ENCODE data around the gene SLC4A5.

Gene SLC4A5, protein sequence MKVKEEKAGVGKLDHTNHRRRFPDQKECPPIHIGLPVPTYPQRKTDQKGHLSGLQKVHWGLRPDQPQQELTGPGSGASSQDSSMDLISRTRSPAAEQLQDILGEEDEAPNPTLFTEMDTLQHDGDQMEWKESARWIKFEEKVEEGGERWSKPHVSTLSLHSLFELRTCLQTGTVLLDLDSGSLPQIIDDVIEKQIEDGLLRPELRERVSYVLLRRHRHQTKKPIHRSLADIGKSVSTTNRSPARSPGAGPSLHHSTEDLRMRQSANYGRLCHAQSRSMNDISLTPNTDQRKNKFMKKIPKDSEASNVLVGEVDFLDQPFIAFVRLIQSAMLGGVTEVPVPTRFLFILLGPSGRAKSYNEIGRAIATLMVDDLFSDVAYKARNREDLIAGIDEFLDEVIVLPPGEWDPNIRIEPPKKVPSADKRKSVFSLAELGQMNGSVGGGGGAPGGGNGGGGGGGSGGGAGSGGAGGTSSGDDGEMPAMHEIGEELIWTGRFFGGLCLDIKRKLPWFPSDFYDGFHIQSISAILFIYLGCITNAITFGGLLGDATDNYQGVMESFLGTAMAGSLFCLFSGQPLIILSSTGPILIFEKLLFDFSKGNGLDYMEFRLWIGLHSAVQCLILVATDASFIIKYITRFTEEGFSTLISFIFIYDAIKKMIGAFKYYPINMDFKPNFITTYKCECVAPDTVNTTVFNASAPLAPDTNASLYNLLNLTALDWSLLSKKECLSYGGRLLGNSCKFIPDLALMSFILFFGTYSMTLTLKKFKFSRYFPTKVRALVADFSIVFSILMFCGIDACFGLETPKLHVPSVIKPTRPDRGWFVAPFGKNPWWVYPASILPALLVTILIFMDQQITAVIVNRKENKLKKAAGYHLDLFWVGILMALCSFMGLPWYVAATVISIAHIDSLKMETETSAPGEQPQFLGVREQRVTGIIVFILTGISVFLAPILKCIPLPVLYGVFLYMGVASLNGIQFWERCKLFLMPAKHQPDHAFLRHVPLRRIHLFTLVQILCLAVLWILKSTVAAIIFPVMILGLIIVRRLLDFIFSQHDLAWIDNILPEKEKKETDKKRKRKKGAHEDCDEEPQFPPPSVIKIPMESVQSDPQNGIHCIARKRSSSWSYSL

GRCh38 chr2:74343316-74343715 is at the start of gene SLC4A5:
Gene SLC4A5, minus strand, starts transcription at chr2:74343416. Its CDS starts 28,393 bp downstream, at chr2:74315023.
- no peak for DNase-seq

GRCh38 chr2:74392449-74392743 is 49.2 kb upstream of the SLC4A5 start:
- DNase-seq: no peak

DNA sequence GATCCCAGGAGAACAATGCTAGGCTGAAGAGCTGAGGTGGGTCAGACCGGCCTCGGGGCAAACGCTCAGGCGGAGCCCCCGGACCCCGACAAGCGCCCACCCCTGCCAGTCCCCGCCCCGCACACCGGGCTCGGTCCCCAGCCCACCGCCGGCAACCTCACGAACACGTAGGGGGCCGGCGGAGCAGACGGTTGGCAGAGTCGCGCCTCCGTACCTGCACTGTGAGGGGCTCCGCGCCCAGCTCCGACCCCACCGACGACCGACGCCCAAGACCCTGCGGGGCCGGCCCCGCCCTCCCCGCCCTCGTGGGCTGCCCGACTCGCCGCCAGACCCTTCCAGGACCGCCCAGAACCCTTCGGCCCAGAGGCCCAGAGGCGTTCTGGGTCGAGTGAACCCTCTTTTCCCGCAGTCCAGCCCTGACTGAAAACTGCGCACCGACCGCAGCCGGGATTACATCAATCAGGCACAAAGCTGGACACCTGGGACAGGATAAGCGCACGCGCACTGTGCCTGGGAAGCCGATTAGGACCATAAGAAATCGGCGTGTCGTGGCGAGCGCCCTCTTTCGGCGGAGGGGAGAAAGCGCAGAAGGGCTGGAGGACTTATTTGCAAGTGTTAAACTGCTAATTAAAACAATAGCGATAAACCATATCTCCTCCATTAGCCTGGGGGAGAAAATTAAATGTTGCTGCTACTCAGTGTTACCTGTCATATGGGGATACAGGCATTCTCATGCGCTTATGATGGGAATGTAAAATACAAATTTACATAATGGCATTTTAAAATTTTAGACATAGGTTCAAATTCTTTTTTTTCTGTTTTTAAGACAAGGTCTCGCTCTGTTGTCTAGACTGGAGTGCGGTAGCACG is 48.6 kb upstream of the SLC4A5 start:
- peak; percentile 79 for DNase-seq

DNA sequence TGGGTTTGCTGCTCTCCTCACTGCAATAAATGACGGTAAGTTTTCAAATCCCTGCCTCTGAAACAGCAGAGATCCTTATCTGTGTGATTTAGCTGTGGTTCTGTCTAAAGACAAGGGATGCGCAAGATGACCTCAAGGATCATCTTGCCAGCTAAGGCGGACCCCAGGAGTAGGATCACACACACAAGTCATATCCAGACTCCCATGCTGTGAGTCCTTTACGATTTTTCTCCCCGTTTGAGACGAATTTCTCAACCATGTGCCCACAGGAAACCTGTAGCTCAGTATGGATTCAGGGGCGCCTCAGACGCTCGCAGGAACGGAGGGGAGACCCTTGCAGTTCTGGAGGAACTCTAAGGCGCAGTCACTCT is 48.0 kb upstream of the SLC4A5 start:
- no peak for DNase-seq

- DNase-seq: no peak
Observed at GRCh38 chr2:74390606-74391005, 47.4 kb upstream of the SLC4A5 start.

DNA sequence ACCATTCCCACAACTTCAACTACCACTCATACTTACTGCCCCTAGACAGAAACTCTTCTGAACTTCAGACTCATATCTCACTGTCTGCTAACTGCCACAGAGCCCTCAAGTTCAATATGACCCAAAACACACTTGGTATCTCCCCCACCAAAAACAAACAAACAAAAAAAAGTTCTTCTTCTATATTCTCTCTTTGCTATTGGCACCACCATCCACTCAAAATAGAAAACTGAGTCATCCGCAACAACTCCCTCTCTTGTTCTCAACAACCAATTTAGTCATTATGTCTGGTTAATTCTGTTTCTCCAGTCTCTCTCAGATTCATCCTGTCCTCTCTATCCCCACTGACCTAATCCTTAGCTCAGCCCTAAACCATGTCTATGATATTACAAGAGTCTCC is 44.1 kb upstream of the SLC4A5 start:
- no peak for DNase-seq

GRCh38 chr2:74385396-74385795 is 42.2 kb upstream of the SLC4A5 start:
- no peak for DNase-seq

- no peak for DNase-seq
Observed at GRCh38 chr2:74384051-74384450, 40.8 kb upstream of the SLC4A5 start.

DNA sequence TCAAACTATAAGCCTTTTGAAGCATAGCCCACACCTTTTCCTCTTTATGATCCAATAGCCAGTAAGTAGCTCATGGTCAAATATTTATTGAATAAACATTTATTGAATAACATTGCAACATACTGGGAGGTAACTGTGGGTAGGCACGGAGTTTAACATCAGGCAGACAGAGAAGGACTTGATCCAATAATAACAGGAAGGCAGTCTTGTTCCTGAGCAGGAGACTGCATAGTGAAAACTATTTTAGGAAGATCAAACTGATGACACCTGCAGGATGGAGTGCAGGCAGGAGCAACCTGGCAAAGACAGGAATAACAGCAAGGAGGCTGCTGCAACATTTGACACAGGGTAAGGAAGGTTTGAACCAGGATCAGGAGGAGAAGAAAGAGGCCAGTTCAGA is 40.0 kb upstream of the SLC4A5 start:
- DNase-seq: no peak

GRCh38 chr2:74381751-74382150 is 38.5 kb upstream of the SLC4A5 start:
- no peak for DNase-seq

DNA sequence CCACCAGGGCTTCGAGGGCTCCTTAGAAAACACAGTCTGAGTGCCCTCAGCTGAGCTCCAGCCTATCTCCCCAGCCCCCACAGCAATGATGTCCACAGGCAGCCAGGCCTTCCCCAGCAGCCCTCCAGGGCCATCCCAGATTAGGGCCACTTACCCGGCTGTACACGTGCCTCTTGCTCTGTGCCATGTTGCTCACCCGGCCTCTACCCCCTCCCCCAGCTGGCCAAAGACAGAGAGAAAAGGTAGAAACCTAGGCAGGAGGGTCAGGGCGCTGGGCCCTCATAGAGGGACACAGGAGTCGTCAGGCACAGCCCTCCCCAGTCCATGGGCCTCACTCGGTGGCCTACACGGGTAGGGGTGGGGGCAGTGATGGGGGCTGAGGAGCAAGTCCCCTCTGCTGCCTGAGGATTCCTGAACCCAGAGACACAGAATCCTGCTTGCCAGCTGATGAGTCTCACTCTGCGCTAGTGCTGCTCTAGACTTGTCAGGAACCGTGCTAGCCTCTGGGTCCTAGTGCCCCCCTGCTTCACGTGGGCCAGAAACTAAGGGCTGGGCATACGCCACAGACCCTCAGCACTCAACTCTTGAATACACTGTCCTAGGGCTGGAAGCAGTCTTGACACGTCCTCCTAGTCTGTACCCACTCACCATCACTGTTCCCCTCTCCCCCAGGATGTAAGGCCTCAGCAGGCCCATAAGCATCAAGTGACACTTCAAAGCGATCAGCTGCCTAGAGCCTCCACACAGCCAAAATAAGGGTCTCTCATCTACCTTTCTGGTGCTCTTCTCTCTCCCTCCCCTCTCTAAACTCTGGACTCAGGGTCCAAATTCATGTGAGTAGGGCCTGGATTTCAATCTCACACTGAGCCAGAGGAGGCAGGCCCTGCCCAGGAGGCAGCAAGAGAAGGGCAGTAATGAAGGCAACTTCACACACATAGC is 36.9 kb upstream of the SLC4A5 start, which contains the start of gene DCTN1:
Gene DCTN1 (minus strand): TSS at position 461 of the 939 bp plus-strand sequence. CDS start 274 bp downstream, at position 187.
- no peak for DNase-seq

- no peak for DNase-seq
Observed at GRCh38 chr2:74378007-74378406, 34.8 kb upstream of the SLC4A5 start.

DNA sequence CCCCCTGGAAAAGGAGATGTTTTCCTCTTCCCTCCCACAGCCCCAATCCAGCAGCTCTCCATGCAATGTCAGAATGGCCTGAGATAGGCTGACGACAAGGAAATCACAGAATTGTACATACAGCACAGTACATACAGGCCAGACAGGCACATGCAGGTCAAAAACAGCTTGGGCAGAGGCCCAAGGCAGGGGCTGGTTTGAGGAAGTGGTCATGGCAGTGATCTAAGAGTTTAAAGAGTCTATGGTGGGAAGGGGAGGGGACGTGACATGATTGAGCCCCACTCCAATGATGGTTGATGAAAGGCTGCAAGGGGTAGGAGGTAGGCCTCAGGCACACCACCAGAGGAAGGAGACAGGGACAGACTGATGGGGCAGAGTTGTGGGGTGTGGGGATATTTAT is 32.6 kb upstream of the SLC4A5 start:
- DNase-seq: no peak

- DNase-seq: peak; percentile 75
Observed at GRCh38 chr2:74374509-74375205, 31.4 kb upstream of the SLC4A5 start.

DNA sequence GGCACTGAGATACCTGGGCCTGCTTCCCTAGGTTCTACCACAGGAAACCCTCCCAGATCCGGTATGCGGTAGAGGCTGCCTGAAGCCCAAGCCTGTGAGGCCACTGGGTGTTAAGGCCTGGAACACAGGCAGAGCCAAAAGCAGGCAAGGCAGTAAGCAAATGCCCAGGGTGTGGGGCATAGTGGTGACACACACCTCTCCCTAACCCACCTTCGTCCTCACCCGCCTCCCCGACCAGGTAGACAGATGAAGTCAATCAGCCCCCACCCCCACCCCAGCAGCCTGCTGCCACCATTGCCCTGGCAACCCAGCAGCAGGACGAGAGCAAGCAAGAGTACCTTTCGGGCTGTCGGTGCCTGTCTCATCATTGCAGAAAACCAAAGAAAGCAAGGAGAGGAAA is 30.8 kb upstream of the SLC4A5 start:
- DNase-seq: no peak

DNA sequence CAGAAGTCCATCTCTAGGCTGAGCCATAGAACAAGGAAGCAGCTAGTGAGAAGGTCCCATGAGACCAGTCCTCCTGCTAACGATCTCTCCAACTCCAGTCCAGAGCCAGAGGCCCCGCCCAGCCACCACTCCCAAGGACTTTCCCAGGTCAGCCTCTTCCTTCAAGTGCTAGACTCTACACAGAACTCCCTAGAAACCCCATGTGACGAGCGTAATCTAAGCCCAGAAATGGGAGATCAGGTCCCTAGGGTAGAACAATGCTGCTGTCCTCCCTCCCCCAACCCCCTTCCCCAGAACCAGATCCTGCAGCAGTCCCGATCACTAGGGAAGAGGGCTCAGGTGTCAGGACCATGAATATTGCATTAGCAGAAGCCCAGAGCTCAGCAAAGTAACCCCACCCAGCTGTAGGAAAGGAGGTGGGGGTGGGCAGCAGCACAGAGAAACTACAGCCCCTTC is 30.0 kb upstream of the SLC4A5 start:
- DNase-seq: no peak

GRCh38 chr2:74372674-74373073 is 29.5 kb upstream of the SLC4A5 start:
- DNase-seq: no peak

GRCh38 chr2:74371421-74371820 is 28.2 kb upstream of the SLC4A5 start:
- DNase-seq: no peak

DNA sequence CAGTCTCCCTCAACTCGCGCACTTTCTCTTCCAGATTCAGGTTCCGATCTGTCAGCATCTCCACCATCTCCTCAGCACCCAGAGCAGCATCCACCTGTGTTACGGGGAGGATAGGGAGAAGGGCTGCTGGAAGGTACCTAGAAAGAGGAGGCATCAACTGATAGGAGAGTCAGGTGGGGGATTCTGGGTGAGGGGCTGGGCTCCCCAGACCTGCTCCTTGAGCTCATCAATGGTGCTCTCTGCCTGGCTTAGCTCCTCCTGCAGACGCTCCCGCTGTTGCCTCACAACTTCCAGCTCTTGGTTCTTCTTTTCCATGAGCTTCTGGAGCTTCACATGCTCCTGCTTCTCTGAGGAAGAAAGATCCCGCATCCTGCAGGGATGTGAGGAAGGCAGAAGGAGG is 26.8 kb upstream of the SLC4A5 start:
- DNase-seq: no peak

DNA sequence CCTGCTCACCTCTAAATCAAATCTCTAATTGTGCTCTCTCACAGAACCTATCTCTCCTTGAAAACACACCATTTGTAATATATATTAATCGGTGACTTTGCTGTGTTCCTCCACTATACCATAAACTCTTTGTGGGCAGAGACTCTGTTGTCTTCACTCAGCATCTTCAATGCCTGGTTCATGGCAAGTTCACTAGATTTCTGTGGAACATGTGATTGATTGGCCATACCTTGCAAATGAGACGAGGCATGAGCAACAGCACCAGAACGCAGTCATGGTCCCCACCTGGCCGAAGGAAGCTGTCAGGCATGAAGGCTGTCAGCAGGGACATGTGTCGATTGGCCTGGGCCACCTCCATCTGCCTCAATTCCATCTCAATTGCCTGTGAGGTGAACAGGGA is 25.3 kb upstream of the SLC4A5 start:
- DNase-seq: no peak

- no peak for DNase-seq
Observed at GRCh38 chr2:74367789-74368188, 24.6 kb upstream of the SLC4A5 start.

Data from NCI-H774 (cell line).